RPMI7951 (cell line): Measurements from ENCODE around the gene EGFR. TPM values are rescaled to one million over a fixed set of nuclear protein-coding genes. Genes with fewer than 3 reads are reported as not detected.

ENCODE experiments used
- DNase-seq: peaks from one replicate; pipeline ENCODE4 v3.0.0-alpha.2; 2012; ENCODE audit warnings: low read depth
- total RNA-seq: library from RNA; depleted of rRNA; stranded (reverse); fragments of >200 nt; shearing (Covaris generic); gene quantifications from 2 replicates; pipeline ENCODE4 v1.2.3, GENCODE V29; 2014

The EGFR gene
- total RNA-seq, 1 experiment from 2014 or later, result 40.9 TPM

GRCh38 chr7:55245271-55245723 is 226.5 kb downstream of the EGFR start:
- DNase-seq, result peak; percentile 90

- DNase-seq, result peak; percentile 45
These were observed 227.4 kb downstream of the EGFR start for GRCh38 chr7:55246171-55246570.

- peak; percentile 43 for DNase-seq
These were observed 228.6 kb downstream of the EGFR start for GRCh38 chr7:55247428-55247827.

GRCh38 chr7:55248526-55248925 is 229.7 kb downstream of the EGFR start:
- DNase-seq, result no peak

GRCh38 chr7:55249332-55249731 is 230.5 kb downstream of the EGFR start:
- DNase-seq, result no peak

- peak; percentile 82 for DNase-seq
These were observed 231.5 kb downstream of the EGFR start for GRCh38 chr7:55250313-55250712.

GRCh38 chr7:55251313-55251712 is 232.5 kb downstream of the EGFR start:
- DNase-seq, result no peak

- DNase-seq, result no peak
These were observed 233.1 kb downstream of the EGFR start for GRCh38 chr7:55251911-55252310.

GRCh38 chr7:55252386-55252785 is 233.6 kb downstream of the EGFR start:
- DNase-seq, result peak; percentile 85

- no peak for DNase-seq
These were observed 234.4 kb downstream of the EGFR start for GRCh38 chr7:55253188-55253587.

- DNase-seq, result no peak
These were observed 235.4 kb downstream of the EGFR start for GRCh38 chr7:55254242-55254595.

GRCh38 chr7:55254596-55255495 is 236.0 kb downstream of the EGFR start:
- DNase-seq, result peak; percentile 84

GRCh38 chr7:55255496-55256445 is 237.0 kb downstream of the EGFR start:
- peak; percentile 84 for DNase-seq

GRCh38 chr7:55258631-55259030 is 239.8 kb downstream of the EGFR start:
- DNase-seq, result no peak

GRCh38 chr7:55260171-55260570 is 241.4 kb downstream of the EGFR start:
- DNase-seq, result no peak

- no peak for DNase-seq
These were observed 242.0 kb downstream of the EGFR start for GRCh38 chr7:55260676-55261385.
